NCI-H1436 (cell line): ENCODE measurements around the gene CTBP2.
"Not testable (repeated sequence)": the region's sequence is repeated elsewhere in the genome, so short reads cannot be mapped to it uniquely, and the experiment has no call there.

Experiments used
- DNase-seq: peaks from one replicate; lab custom pipeline; 2025; lab: John Stamatoyannopoulos, UW

Gene CTBP2

DNA sequence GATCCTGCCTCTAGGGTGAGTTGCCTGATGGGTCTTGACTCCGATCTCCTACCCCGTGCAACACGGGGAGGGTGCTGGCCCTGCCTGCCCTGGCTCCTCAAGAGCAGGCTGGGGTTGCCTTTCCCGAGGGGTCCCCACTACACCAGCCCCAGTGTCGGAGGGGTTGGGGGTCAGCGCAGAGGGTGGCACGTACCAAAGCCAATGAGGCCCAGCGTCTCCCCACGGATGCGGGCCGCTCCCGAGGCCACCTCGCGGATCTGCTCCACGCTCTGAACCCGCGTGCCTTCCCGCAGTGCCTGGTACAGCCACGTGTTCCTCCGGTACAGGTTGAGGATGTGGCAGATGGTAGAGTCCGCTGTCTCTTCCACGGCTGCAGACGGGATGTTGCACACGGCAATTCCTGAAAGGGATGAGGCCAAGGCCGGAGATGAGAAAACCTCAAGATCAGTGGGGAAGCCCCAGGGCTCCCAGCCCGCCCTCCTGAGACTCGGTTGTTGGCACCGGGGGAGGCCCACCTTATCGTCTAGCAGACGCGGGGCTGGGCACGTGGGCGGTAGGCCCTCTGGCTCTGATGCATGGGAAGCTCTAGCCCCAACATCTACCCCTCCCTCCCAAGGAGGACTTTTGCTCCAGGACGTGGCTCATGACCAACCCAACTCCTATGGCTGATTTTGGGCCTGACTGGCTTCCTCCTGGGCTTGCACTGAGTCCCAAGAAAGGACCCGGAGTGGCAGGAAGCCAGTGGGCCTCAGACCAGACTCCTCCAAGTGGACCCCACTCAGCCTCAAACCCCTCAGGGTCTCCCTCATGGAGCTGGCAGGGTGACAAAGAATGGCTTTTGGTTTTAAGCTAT, 162.4 kb downstream of the CTBP2 start:
- no peak for DNase-seq

DNA sequence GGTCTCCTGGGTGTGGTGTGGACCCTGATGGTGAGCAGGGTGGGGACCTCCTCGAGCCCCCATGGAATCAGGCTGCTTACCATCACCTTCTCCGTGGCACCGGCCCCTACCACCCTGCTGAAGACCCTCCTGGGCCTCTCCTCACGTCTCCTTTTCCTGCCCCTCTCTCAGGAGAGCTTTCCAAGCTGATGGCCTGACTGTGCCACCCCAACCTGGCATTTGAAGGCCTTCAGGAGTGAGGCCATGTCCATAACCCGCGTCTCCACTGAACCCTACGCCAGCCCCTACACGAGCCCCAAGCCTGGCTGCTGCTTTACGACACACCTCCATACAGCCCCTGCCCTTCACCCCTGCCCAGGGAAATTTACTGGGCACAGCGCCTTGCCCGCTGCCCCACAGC, 163.1 kb downstream of the CTBP2 start:
- DNase-seq: no peak

GRCh38 chr10:124996854-124997215, 163.5 kb downstream of the CTBP2 start:
- no peak for DNase-seq

GRCh38 chr10:124996127-124996853, 164.1 kb downstream of the CTBP2 start:
- DNase-seq: no peak

GRCh38 chr10:124995605-124996004, 164.8 kb downstream of the CTBP2 start:
- DNase-seq: no peak

- DNase-seq: no peak
These were observed 165.5 kb downstream of the CTBP2 start for GRCh38 chr10:124994573-124995473.

- DNase-seq: no peak
These were observed 166.5 kb downstream of the CTBP2 start for GRCh38 chr10:124993736-124994451.

GRCh38 chr10:124993345-124993708, 167.0 kb downstream of the CTBP2 start:
- DNase-seq: no peak

- peak; percentile 57 for DNase-seq
These were observed 167.7 kb downstream of the CTBP2 start for GRCh38 chr10:124992462-124993344.

DNA sequence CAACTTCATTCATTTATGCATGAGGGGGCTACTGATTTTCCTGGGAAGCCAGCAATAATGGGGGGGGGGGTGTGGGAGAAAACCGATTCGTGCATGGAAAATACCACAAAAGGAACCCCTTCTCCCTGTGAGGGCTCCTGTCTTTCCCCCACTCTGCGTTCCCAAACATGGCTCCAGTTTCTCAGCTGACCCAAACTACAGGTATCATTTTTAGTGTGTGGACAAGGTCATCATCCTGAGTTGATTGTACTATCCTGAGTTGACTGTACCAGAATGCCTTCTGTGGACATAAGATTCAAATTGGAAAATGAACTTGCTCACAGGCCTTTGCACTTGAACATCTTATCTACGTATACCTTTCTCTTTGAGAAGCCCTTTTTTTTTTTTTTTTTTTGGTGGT, 168.5 kb downstream of the CTBP2 start:
- DNase-seq: no peak

- DNase-seq: no peak
These were observed 169.4 kb downstream of the CTBP2 start for GRCh38 chr10:124990671-124991625.

DNA sequence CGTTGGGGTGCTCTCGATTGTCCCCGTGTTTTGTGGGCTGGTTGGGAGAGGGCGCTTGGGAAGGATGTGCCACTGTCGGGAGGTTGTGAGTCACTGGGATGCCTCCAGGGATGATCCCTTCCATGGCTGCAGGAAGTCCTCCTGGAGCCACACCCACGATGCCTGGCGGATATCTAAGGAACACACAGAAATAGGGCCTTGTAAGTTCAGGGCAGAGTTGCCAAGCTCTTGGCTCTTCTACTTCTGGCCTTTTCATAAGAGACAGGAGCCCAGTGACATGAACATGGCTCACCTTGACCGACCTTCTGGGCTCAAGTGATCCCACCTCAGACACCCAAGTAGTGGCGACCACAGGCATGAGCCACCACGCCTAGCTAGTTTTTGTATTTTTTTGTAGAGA, 170.8 kb downstream of the CTBP2 start:
- no peak for DNase-seq

GRCh38 chr10:124988753-124989152, 171.6 kb downstream of the CTBP2 start:
- DNase-seq: not testable (repeated sequence)

DNA sequence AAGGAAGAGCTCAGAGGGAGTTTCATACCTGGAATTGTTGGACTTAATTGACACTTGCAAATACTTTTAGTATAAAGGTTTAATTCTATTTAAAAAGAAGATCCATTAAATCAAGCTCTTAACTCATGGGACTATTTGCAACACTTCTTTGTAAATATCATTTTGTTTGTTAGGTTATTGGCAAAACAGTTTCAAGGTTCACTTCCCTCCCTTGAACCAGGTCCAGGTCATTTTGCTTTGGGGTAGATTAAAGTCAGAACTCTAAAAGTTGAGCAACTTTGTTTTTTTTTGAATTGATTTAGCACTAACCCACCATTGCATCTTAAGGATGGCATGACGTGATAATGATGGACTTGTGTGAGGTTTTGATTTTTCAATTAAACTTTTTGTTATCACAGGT, 172.6 kb downstream of the CTBP2 start:
- DNase-seq: no peak

DNA sequence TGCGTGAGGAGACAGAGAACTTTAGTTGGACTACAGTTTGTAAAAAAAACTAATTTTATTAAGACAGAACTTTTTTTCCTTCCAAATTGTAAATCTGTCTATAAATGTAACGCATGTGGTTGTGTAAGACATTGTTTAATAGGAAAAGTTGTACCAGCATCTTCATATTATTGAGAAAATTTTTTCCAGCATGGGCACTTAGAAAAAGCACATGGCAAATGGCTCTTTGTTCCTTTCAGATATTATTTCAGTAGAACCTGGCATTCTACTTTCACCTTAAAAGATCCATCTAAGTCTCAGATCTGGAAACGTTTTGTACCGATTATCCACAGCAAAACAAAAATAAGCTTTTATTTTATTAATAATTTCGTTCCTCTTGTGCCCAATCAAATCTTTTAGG, 175.2 kb downstream of the CTBP2 start:
- no peak for DNase-seq

DNA sequence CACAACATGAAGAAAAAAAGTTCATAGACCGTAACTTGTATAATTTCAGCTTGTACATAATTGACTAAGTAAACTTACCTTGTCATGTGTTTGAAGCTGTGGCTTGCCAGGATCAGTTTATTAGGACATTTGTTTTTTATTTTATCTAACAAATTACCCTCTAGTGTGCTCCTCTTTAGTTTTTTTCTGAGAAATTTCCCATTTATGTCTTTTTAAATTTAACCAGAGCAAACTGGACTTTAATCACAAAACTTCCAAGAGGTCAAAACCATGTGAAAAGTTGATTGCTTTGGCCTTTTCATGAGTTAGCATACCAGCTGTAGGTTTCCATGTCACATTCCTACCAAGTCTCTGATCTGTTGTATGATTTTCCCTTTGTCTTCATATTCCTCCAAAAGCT, 176.0 kb downstream of the CTBP2 start:
- DNase-seq: no peak

- DNase-seq: no peak
These were observed 177.0 kb downstream of the CTBP2 start for GRCh38 chr10:124983321-124983720.

DNA sequence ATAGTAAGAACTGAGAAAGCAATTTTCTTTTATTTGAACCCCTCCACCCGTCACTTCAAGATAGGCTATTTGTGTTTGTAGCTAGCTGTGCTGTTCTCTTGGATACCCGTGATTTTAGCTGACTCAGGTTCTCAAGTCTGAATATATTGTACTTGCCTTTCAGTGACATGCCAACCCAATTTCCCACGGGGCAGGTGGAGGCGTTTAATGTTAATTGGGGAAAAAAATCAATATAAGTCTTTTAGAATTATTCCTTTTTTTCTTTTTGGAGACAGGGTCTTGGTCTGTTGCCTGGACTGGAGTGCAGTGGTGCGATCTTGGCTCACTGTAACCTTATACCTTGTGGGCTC, 182.0 kb downstream of the CTBP2 start:
- peak; percentile 4 for DNase-seq

- DNase-seq: no peak
These were observed 182.6 kb downstream of the CTBP2 start for GRCh38 chr10:124977648-124978375.
